ENCODE measurements around the gene NEGR1.
"Not testable (repeated sequence)": the region's sequence is repeated elsewhere in the genome, so short reads cannot be mapped to it uniquely, and the experiment has no call there.

NEGR1 gene

DNA sequence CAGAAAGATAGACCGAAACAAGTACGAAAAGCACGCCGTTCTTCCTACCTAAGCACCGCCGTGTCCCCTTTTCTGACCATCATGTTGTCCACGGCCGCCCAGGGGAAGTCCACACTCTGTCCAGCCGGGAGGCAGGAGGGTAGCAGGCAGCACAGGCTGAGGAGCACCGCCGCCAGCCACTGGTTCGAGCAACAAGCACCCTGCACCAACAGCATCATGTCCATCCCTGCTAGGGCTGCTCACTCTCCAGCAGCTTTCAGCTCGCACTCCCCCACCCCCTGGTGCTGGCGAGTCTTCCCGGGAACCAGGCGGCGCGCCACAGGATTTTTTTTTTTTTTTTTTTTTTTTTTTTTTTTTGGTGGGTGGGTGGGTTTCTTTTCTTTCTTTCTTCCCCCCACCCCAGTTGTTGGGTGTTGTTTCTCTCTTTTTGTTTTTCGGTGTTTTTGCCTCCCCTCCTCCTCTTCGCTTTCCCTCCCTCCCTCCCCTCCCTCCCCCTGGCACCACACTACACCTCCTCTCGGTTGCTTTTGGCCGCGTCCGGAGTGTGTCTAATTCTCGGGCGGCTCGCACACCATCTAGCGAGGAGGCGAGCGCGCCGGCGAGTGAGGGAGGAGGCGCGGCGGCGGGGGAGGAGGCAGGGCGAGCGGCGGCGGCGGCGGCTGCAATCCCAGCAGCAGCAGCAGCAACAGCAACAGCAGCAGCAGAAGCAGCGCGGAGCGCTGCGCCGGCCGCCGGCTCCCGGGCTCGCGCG lies at the start of gene NEGR1:
Gene NEGR1 (minus strand): TSS at position 269 of the 751 bp plus-strand sequence.
- DNase-seq: peak; percentile 76

DNA sequence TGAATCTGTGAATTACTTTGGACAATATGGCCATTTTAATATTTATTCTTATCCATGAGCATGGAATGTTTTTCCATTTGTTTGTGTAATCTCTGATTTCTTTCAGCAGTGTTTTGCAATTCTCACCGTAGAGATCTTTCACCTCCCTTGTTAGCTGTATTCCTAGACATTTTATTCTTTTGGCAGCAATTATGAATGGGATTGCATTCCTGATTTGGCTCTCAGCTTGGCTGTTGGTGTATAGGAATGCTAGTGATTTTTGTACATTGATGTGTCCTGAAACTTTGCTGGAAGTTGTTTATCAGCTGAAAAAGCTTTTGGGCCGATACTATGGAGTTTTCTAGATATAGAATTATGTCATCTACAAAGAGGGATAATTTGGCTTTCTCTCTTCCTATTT lies 44.2 kb upstream of the NEGR1 start:
- no peak for DNase-seq

DNA sequence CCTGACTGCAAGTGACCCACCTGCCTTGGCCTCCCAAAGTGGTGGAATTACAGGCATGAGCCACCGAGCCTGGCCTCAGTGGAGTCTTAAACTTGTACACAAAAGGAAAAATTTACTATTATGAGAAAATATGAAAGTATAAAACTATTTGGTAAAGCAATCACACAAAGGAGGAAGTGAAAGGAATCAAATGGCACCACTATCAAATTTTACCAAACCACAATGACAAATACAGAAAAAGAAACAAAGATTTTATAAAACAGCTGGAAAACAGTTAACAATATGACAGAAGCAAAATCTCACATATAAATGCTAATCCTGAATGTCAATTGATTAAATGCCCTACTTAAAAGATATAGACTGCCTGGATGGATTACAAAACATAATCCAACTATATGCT lies 42.1 kb upstream of the NEGR1 start:
- no peak for DNase-seq

GRCh38 chr1:72322910-72323309 lies 40.6 kb upstream of the NEGR1 start:
- DNase-seq: no peak

- DNase-seq: no peak
Observed at GRCh38 chr1:72296501-72296900, 14.2 kb upstream of the NEGR1 start.

- DNase-seq: peak; percentile 77
Observed at GRCh38 chr1:72288886-72289285, 6.5 kb upstream of the NEGR1 start.

DNA sequence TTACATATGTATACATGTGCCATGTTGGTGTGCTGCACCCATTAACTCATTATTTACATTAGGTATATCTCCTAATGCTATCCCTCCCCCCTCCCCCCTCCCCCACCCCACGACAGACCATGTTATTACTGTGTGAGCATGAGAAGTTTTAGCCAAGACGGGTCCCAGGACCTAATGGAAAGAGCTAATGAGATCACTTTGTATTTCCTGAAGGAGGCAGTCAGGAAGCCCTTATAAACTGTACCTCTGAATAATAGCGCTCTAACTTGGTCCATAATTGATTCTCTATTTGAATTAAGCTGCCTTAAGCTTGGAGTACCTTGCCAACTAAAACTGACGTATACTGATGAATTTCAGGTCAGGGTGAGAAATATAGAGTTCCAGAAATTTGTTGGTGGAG lies 4.1 kb upstream of the NEGR1 start:
- no peak for DNase-seq

DNA sequence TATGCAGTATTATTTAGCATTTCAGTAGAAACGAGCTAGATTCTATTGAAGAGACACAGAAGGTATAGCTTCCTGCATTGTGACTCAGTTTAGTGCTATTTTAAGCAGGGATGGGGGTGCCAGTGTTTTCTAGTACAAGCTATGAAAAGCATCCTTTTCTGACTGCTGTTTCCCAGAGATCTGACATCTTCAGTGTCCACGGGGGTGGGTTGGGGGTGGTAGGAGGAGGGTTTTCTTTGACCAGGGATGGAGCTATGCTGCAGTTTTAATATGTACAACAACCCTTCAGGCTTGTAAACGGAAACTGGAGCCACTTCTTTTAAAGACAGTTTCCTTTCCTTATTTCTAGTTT lies 2.7 kb upstream of the NEGR1 start:
- DNase-seq: peak; percentile 26

DNA sequence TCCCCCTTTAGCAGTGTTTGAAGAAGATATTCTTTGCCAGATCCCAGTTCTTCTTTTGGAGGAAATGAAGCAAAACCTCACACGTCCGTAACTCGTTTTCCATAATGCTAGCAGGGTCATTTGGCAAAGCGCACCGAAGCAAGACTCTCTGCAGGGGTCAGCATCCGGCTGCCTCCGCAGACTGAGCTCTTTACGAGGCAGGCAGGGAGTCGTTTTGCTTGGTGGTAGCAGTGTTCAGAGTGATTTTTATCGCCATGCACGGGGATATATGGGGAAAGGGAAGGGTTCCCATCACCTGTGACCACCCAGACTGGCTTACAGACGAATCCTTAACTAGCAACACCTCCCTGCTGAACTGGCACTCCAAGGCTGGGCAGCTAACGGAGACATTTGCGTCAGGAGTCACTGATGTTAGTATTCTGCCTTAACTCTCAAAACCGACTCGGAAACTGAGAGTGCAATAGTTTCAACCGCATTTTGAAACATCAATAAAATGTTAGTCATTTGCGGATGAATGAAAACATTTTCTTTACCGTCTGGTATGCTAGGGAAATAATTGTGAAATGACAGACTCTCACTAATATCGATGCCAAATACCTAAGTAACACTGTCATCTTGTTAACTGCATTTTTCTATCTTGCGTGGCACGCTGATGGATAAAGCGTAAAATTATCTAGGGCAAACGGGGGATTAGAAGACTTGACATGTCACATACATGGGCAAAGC lies 2.2 kb upstream of the NEGR1 start:
- peak; percentile 20 for DNase-seq

- DNase-seq: no peak
Observed at GRCh38 chr1:72284084-72284347, 1.7 kb upstream of the NEGR1 start.

GRCh38 chr1:72283307-72284083 lies 1.2 kb upstream of the NEGR1 start:
- DNase-seq: peak; percentile 44

GRCh38 chr1:72283022-72283306 lies 625 bp upstream of the NEGR1 start:
- no peak for DNase-seq

- no peak for DNase-seq
Observed at GRCh38 chr1:72281637-72282270, 585 bp downstream of the NEGR1 start.

GRCh38 chr1:72281144-72281543 lies 1.2 kb downstream of the NEGR1 start:
- peak; percentile 91 for DNase-seq

- DNase-seq: no peak
Observed at GRCh38 chr1:72280711-72281110, 1.6 kb downstream of the NEGR1 start.

- DNase-seq: no peak
Observed at GRCh38 chr1:72280131-72280530, 2.2 kb downstream of the NEGR1 start.

DNA sequence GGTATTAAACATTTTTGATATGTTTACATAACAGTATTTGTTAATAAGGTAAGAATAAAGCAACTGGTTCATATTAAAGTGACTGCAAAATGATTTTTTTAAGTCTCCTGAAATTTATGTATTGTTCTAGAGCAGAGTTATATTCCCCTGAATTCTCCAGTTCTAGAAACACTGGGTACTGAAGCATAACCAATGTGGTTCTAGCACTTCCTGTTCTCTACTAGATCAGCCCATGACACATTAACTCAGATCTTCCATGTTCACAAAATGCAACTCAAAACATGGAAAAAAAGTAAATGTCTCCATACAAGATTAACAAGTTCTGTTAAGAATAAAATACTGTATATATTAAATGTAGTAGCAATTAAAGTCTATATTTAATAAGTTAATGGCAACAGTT lies 3.9 kb downstream of the NEGR1 start:
- DNase-seq: peak; percentile 46

DNA sequence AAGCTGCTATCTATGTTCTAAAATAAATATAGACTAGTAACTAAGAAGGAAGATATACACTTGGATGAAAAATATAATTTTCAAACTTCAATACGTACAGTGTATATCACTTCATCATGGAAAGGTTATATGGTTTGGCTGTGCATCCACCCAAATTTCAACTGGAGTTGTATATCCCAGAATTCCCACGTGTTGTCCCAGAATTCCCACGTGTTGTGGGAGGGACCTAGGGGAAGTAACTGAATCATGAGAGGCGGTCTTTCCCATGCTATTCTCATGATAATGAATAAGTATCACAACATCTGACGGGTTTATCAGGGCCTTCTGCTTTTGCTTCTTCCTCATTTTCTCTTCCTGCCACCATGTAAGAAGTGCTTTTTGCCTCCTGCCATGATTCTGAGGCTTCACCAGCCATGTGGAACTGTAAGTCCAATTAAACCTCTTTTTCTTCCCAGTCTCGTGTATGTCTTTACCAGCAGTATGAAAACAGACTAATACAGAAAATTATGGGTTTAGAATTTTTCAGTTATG lies 10.7 kb downstream of the NEGR1 start:
- peak; percentile 9 for DNase-seq

GRCh38 chr1:72262735-72263134 lies 19.6 kb downstream of the NEGR1 start:
- DNase-seq: no peak

DNA sequence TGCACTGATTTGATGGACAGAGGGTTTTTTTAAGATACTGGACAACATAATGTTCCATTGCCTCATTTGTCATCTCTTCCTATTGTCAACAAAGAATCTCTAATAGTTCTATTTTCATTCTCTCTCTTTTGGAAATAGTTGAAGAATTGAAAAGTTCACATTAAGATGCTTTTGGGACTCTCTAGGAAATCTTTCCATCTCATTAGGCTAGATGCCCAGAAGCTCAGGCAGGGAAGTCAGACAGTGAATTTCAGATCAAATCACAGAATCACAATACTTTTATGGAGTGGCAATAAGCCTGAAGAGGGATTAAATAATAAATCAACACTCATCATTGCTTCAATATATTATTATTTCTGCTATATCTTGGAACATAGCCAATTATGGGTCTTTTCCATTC lies 29.2 kb downstream of the NEGR1 start:
- DNase-seq: no peak

DNA sequence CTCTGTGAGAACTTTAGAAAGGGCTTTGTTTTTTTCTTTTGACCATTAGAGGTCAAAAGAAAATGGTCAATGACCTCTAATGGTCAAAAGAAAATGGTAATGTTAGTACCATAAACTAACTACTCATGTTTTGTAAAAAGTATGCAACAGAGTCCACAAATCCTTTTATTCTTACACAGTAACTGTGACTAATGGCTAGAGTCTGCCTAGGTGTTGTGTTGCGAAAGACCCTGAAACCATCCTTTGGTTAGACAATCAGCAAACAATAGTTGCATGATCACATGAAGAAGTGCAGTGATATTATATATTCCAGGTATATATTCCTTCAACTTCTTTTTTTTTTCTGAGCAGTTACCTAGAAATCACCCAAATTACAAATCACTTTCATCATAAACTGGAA lies 40.9 kb downstream of the NEGR1 start:
- no peak for DNase-seq

DNA sequence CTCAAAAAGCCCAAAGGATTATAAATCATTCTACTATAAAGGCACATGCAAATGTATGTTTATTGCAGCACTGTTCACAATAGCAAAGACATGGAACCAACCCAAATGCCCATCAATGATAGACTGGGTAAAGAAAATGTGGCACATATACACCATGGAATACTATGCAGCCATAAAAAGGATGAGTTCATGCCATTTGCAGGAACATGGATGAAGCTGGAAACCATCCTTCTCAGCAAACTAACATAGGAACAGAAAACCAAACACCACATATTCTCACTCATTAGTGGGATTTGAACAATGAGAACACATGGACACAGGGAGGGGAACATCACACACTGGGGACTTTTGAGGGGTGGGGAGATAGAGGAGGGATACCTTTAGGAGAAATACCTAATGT lies 46.4 kb downstream of the NEGR1 start:
- DNase-seq: not testable (repeated sequence)

- DNase-seq: no peak
Observed at GRCh38 chr1:72235062-72235461, 47.3 kb downstream of the NEGR1 start.

DNA sequence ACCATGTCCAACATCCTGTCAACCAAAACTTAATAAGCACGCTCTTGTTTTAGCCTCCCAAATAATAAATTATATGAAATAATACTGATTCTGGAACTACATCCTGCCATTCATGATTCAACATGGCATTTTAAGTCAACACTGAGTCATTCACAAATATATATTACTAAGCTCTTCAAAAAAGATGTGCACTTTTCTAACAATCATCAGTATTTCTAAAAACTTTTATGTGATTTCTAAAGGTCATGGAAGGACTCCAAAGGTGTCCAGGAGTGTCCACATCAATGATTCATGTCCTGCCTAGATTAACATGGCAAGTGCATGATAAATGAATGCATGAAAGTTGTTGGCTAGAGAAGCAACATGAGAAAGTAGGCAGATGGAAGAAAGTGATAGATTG lies 51.6 kb downstream of the NEGR1 start:
- DNase-seq: no peak
